HG03460 (cell line): ENCODE results near the gene PGGHG.
"Not testable (repeated sequence)": the region's sequence is repeated elsewhere in the genome, so short reads cannot be mapped to it uniquely, and the experiment has no call there.

Experiments used
- ATAC-seq: cut with Tn5 transposase; IDR thresholded peaks from one replicate; pipeline ENCODE4 v1.9.1; 2021; ENCODE audit not compliant: unreplicated experiment

Gene PGGHG

GRCh38 chr11:296171-297050 is 7.5 kb downstream of the PGGHG start:
- ATAC-seq, result no peak

- no peak for ATAC-seq
Measured at GRCh38 chr11:297051-297585, 8.2 kb downstream of the PGGHG start.

GRCh38 chr11:297586-298405 is 8.9 kb downstream of the PGGHG start:
- ATAC-seq, result no peak

GRCh38 chr11:298406-299065 is 9.6 kb downstream of the PGGHG start:
- no peak for ATAC-seq

- ATAC-seq, result no peak
Measured at GRCh38 chr11:299081-299891, 10.4 kb downstream of the PGGHG start, which contains the start of gene IFITM5. IFITM5 (minus strand) TSS chr11:299526; CDS start chr11:299490, 36 bp downstream.

- no peak for ATAC-seq
Measured at GRCh38 chr11:299951-300735, 11.2 kb downstream of the PGGHG start.

- ATAC-seq, result no peak
Measured at GRCh38 chr11:303363-303762, 14.4 kb downstream of the PGGHG start.

- ATAC-seq, result no peak
Measured at GRCh38 chr11:304061-304506, 15.2 kb downstream of the PGGHG start.

- ATAC-seq, result no peak
Measured at GRCh38 chr11:304915-305843, 16.3 kb downstream of the PGGHG start.

GRCh38 chr11:305844-306211 is 16.9 kb downstream of the PGGHG start:
- no peak for ATAC-seq

- no peak for ATAC-seq
Measured at GRCh38 chr11:306645-307371, 17.9 kb downstream of the PGGHG start.

GRCh38 chr11:307766-308708 is 19.1 kb downstream of the PGGHG start, which contains the start of gene IFITM2:
IFITM2 (plus strand) TSS chr11:307816; CDS start chr11:308193, 377 bp downstream.
- ATAC-seq, result peak; percentile 39

- not testable (repeated sequence) for ATAC-seq
Measured at GRCh38 chr11:308740-309665, 20.1 kb downstream of the PGGHG start.

- not testable (repeated sequence) for ATAC-seq
Measured at GRCh38 chr11:309979-310572, 21.1 kb downstream of the PGGHG start.
